HFFc6 (cell line): Measurements from ENCODE around the gene PDE4D. TPM values are rescaled to one million over a fixed set of nuclear protein-coding genes. Genes with fewer than 3 reads are reported as not detected.
"Not testable (repeated sequence)": the region's sequence is repeated elsewhere in the genome, so short reads cannot be mapped to it uniquely, and the experiment has no call there.

ENCODE experiments used
- DNase-seq: peaks from one replicate; pipeline ENCODE4 v3.0.0-alpha.2; 2018
- H3K27ac Mint-ChIP-seq: 2 replicates; pipeline ENCODE4 v1.8.0; 2020; ENCODE audit warnings: mild to moderate bottlenecking, mixed read lengths
- H3K27me3 Mint-ChIP-seq: 2 replicates; pipeline ENCODE4 v1.8.0; 2021; ENCODE audit warnings: mild to moderate bottlenecking, moderate library complexity, mixed read lengths; ENCODE audit not compliant: insufficient read depth
- H3K36me3 Mint-ChIP-seq: 2 replicates; pipeline ENCODE4 v1.8.0; 2021; ENCODE audit warnings: low read depth, mixed read lengths
- H3K4me1 Mint-ChIP-seq: 2 replicates; pipeline ENCODE4 v1.8.0; 2020; ENCODE audit warnings: low read depth, mixed read lengths
- H3K4me3 Mint-ChIP-seq: 2 replicates; pipeline ENCODE4 v1.8.0; 2020; ENCODE audit warnings: mild to moderate bottlenecking, moderate library complexity, mixed read lengths
- H3K9me3 Mint-ChIP-seq: 2 replicates; pipeline ENCODE4 v1.8.0; 2020; ENCODE audit warnings: mild to moderate bottlenecking, mixed read lengths
- total RNA-seq, 6 experiments: library from RNA; stranded (reverse); fragmentation: NEBNext Ultra II Directional; extraction: Animal tissue kit (Norgen Biotek cat#: 25700); gene quantifications; 2 replicates in 1 of 6; 3 replicates in 5 of 6; pipeline ENCODE4 v1.2.3, GENCODE V29; 2021
- TF ChIP-seq, protein P1 (sequence below): fragments of 200-600 bp; sonication (generic); IDR thresholded peaks from 2 replicates; pipeline ENCODE4 v1.5.0; 2021; ENCODE audit warnings: antibody characterized with exemption, mild to moderate bottlenecking

The PDE4D gene
- total RNA-seq, 6 experiments from 2014 or later: 1.8 to 7.3 (median 6.2) TPM

GRCh38 chr5:59786334-59786805 lies 107.2 kb downstream of the PDE4D start:
- peak overlapping the region; percentile 47 for H3K4me3 Mint-ChIP-seq
- no peaks in the 10 kb centered on the region for H3K36me3 Mint-ChIP-seq
- peaks cover 2% of the 10 kb centered on the region; the same call in 1 of the 2 replicates for H3K27me3 Mint-ChIP-seq
- no peaks in the 10 kb centered on the region for H3K9me3 Mint-ChIP-seq
- TF ChIP-seq, protein P1, sequence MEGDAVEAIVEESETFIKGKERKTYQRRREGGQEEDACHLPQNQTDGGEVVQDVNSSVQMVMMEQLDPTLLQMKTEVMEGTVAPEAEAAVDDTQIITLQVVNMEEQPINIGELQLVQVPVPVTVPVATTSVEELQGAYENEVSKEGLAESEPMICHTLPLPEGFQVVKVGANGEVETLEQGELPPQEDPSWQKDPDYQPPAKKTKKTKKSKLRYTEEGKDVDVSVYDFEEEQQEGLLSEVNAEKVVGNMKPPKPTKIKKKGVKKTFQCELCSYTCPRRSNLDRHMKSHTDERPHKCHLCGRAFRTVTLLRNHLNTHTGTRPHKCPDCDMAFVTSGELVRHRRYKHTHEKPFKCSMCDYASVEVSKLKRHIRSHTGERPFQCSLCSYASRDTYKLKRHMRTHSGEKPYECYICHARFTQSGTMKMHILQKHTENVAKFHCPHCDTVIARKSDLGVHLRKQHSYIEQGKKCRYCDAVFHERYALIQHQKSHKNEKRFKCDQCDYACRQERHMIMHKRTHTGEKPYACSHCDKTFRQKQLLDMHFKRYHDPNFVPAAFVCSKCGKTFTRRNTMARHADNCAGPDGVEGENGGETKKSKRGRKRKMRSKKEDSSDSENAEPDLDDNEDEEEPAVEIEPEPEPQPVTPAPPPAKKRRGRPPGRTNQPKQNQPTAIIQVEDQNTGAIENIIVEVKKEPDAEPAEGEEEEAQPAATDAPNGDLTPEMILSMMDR: no peak
- H3K27ac Mint-ChIP-seq: peak overlapping the region; percentile 90
- DNase-seq: peak; percentile 90
- H3K4me1 Mint-ChIP-seq: peaks cover 33% of the 10 kb centered on the region

- Mint-ChIP-seq H3K27ac (peak overlapping the region; percentile 90), H3K4me3 (peak overlapping the region; percentile 47; the same call in 1 of the 2 replicates), H3K27me3 (peaks cover 2% of the 10 kb centered on the region; the same call in 1 of the 2 replicates)
These were observed 107.7 kb downstream of the PDE4D start for GRCh38 chr5:59785676-59786333.

DNA sequence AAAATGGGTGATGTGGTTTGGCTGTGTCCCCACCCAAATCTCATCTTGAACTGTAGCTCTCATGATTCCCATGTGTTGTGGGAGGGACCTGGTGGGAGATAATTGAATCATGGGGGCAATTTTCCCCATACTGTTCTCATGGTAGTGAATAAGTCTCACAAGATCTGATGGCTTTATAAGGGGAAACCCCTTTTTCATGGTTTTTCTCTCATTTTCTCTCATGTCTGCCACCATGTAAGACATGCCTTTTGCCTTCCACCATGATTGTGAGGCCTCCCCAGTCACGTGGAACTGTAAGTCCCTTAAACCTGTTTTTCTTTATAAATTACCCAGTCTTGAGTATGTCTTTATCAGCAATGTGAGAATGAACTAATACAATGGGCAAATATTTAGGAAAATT lies 108.8 kb downstream of the PDE4D start:
- H3K4me1 Mint-ChIP-seq: peaks cover 23% of the 10 kb centered on the region
- H3K9me3 Mint-ChIP-seq: not testable (repeated sequence)

More at GRCh38 chr5:59785676-59786333, 107.7 kb downstream of the PDE4D start:
- TF ChIP-seq, protein P1: no peak
- H3K36me3 Mint-ChIP-seq: no peaks in the 10 kb centered on the region
- peaks cover 30% of the 10 kb centered on the region for H3K4me1 Mint-ChIP-seq
- no peak for DNase-seq
- no peaks in the 10 kb centered on the region for H3K9me3 Mint-ChIP-seq

DNA sequence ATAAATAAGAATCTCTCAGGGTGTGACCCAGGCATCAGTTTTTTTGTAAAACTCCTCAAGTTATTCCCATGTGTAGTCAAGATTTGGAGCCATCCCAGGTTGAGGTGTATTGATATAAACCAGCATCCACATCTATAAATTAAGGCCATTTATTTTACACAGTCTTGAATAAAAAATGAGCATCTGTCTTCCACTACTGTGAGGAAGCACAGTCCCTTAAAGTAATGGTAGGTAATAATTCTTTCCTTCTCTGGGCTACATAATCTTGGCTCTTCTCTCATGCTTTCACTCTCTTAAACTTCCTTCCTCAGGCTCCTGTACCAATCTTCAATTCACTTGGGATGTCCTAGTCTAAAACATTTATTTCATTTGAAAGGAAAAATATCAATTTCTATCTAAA lies 110.3 kb downstream of the PDE4D start:
- Mint-ChIP-seq H3K9me3 (no peaks in the 10 kb centered on the region), H3K27me3 (no peaks in the 10 kb centered on the region; the same call in 1 of the 2 replicates), H3K27ac (no peak overlapping the region), H3K4me1 (peaks cover 23% of the 10 kb centered on the region), H3K4me3 (no peak overlapping the region), H3K36me3 (no peaks in the 10 kb centered on the region)
- TF ChIP-seq, protein P1: no peak
- no peak for DNase-seq

More for the DNA sequence above, 108.8 kb downstream of the PDE4D start:
- DNase-seq, H3K36me3 Mint-ChIP-seq, H3K27me3 Mint-ChIP-seq, H3K4me3 Mint-ChIP-seq, H3K27ac Mint-ChIP-seq: not testable (repeated sequence)

DNA sequence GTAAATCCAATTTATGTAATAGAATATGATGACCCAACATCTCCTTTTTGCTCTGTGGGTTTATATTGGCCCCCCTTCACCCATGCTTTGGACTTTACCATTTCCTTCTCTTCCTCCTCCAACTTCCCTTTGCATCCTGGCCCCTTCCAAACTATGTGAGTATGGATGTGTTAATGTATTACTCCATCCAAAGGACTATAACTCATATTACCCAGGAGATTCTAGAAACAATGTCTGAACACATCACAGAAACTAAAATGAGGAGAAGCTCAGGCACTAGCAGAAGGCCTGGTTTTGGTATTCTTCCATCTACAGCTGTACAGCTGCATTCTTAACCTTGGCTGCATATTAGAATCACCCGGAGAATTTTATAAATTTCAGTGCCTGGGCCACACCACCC lies 110.7 kb downstream of the PDE4D start:
- no peaks in the 10 kb centered on the region for H3K9me3 Mint-ChIP-seq
- TF ChIP-seq, protein P1: no peak
- no peak overlapping the region for H3K4me3 Mint-ChIP-seq
- no peak overlapping the region for H3K27ac Mint-ChIP-seq
- no peak for DNase-seq
- no peaks in the 10 kb centered on the region; the same call in 1 of the 2 replicates for H3K27me3 Mint-ChIP-seq
- H3K4me1 Mint-ChIP-seq: peaks cover 23% of the 10 kb centered on the region
- no peaks in the 10 kb centered on the region for H3K36me3 Mint-ChIP-seq

DNA sequence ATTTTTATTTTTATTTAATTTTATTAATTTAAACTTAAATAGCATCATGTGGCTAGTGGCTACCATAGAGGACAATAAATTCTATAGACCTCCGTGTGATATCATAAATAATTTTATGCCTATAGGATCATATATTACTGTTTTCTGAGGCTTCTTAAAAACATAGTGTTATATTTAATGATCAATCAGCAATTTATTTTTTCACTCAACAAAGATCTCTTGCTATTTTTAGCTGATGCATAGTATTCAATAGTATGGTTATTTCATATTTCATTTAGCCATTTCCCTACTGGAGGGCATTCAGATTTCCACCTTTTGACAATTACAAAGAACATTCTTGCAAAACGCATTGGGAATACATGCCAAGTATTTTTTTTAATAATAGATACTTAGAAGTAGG lies 114.1 kb downstream of the PDE4D start:
- no peak for DNase-seq
- Mint-ChIP-seq H3K27ac (no peak overlapping the region), H3K27me3 (no peaks in the 10 kb centered on the region; the same call in 1 of the 2 replicates), H3K9me3 (no peaks in the 10 kb centered on the region), H3K4me3 (no peak overlapping the region), H3K36me3 (no peaks in the 10 kb centered on the region), H3K4me1 (no peaks in the 10 kb centered on the region)
- TF ChIP-seq, protein P1: no peak
